MCF 10A (cell line): ENCODE results near the gene CYTH1. TPM values are rescaled to one million over a fixed set of nuclear protein-coding genes. Genes with fewer than 3 reads are reported as not detected.

Experiments used
- BruUV-seq: library from RNA; stranded (reverse); fragments of 400-500 nt; replicated peaks from 2 replicates; lab custom pipeline; 2021; lab: Mats Ljungman, UMichigan
- CTCF ChIA-PET: fragments of 300-600 bp; sonication (Branson Sonifier 250); formaldehyde crosslinking; extraction: SDS; loops from one replicate; lab custom pipeline; 2021; ENCODE audit warnings: antibody characterized with exemption, inconsistent platforms; lab: Yijun Ruan, JAX
- POLR2A ChIA-PET: fragments of 300-600, 350-650 bp; sonication (Branson Sonifier 250); formaldehyde crosslinking; extraction: SDS; loops from one replicate; lab custom pipeline; 2020; ENCODE audit warnings: antibody characterized with exemption, inconsistent platforms; lab: Yijun Ruan, JAX
- DNase-seq: peaks from one replicate; pipeline ENCODE4 v3.0.0-alpha.2; 2018; ENCODE audit not compliant: unreplicated experiment
- H3K27ac Mint-ChIP-seq: one replicate; pipeline ENCODE4 v1.8.0; 2022; ENCODE audit warnings: mild to moderate bottlenecking, low read depth, mixed read lengths; ENCODE audit not compliant: unreplicated experiment
- H3K27me3 Mint-ChIP-seq: one replicate; pipeline ENCODE4 v1.8.0; 2022; ENCODE audit warnings: mixed read lengths; ENCODE audit not compliant: insufficient read depth, unreplicated experiment
- H3K36me3 Mint-ChIP-seq: one replicate; pipeline ENCODE4 v1.8.0; 2022; ENCODE audit warnings: mild to moderate bottlenecking, moderate library complexity, mixed read lengths; ENCODE audit not compliant: insufficient read depth, unreplicated experiment
- H3K4me1 Mint-ChIP-seq: one replicate; pipeline ENCODE4 v1.8.0; 2022; ENCODE audit warnings: mixed read lengths; ENCODE audit not compliant: insufficient read depth, unreplicated experiment
- H3K4me3 Mint-ChIP-seq: one replicate; pipeline ENCODE4 v1.8.0; 2022; ENCODE audit warnings: mild to moderate bottlenecking, moderate library complexity, mixed read lengths; ENCODE audit not compliant: unreplicated experiment
- H3K9me3 Mint-ChIP-seq: one replicate; pipeline ENCODE4 v1.8.0; 2022; ENCODE audit warnings: mixed read lengths; ENCODE audit not compliant: unreplicated experiment
- CTCF ChIP-seq: fragments of 200-600 bp; IDR thresholded peaks from one replicate; pipeline ENCODE4 v1.8.0; 2022; ENCODE audit warnings: antibody characterized with exemption, mild to moderate bottlenecking; ENCODE audit not compliant: unreplicated experiment
- intact Hi-C: fragments of 100-400 bp; cut with micrococcal nuclease; formaldehyde crosslinking; loops from 2 replicates; pipeline ENCODE4 v1.14.1; 2022
- total RNA-seq: library from RNA; stranded (reverse); gene quantifications from 2 replicates; pipeline ENCODE4 v1.2.3, GENCODE V29; 2022

The CYTH1 gene
- total RNA-seq, 1 experiment from 2014 or later: 38.5 TPM

GRCh38 chr17:78793968-78794367, 11.9 kb upstream of the CYTH1 start:
- TF ChIP-seq CTCF: no peak
- H3K36me3 Mint-ChIP-seq: peaks cover 59% of the 10 kb centered on the region
- BruUV-seq: no TSS peak
- DNase-seq: no peak
- POLR2A ChIA-PET: interaction anchor here (0.5 to 0.6 kb wide), 2 partner anchors 187 to 1670 kb away, joined by 3 to 5 read pairs; no protein-coding TSS in a partner anchor
- peak overlapping the region; percentile 21 for H3K27ac Mint-ChIP-seq
- H3K4me3 Mint-ChIP-seq: no peak overlapping the region
- peaks cover 12% of the 10 kb centered on the region for H3K4me1 Mint-ChIP-seq
- intact Hi-C loops: no loop called here
- CTCF ChIA-PET: no interaction called here
- no peaks in the 10 kb centered on the region for H3K27me3 Mint-ChIP-seq
- no peaks in the 10 kb centered on the region for H3K9me3 Mint-ChIP-seq

GRCh38 chr17:78793415-78793814, 11.3 kb upstream of the CYTH1 start:
- Mint-ChIP-seq H3K27ac (peak overlapping the region; percentile 21), H3K4me3 (no peak overlapping the region), H3K36me3 (peaks cover 54% of the 10 kb centered on the region), H3K4me1 (peaks cover 8% of the 10 kb centered on the region), H3K27me3 (no peaks in the 10 kb centered on the region), H3K9me3 (no peaks in the 10 kb centered on the region)
- intact Hi-C loops: no loop called here
- POLR2A ChIA-PET: interaction anchor here (0.6 kb wide), 2 partner anchors 295 to 1669 kb away, joined by 3 read pairs; no protein-coding TSS in a partner anchor
- CTCF ChIA-PET: no interaction called here
- DNase-seq: no peak
- TF ChIP-seq CTCF: no peak
- BruUV-seq: no TSS peak

GRCh38 chr17:78791840-78792709, 10.0 kb upstream of the CYTH1 start:
- no peak for TF ChIP-seq CTCF
- H3K36me3 Mint-ChIP-seq: peaks cover 43% of the 10 kb centered on the region

GRCh38 chr17:78790552-78790951, 8.5 kb upstream of the CYTH1 start:
- Mint-ChIP-seq H3K27me3 (no peaks in the 10 kb centered on the region), H3K27ac (no peak overlapping the region), H3K9me3 (no peaks in the 10 kb centered on the region), H3K36me3 (peaks cover 27% of the 10 kb centered on the region), H3K4me3 (no peak overlapping the region), H3K4me1 (peaks cover 8% of the 10 kb centered on the region)
- ChIA-PET CTCF (interaction anchor here (0.7 kb wide), 1 partner anchor 139 kb away, joined by 3 read pairs; no protein-coding TSS in a partner anchor), POLR2A (interaction anchor here (0.7 to 2.5 kb wide), 4 partner anchors 14 to 380 kb away, joined by 3 to 5 read pairs (median 4); no protein-coding TSS in a partner anchor)
- BruUV-seq: no TSS peak
- no peak for TF ChIP-seq CTCF
- no peak for DNase-seq
- intact Hi-C loops: no loop called here

More at GRCh38 chr17:78791840-78792709, 10.0 kb upstream of the CYTH1 start:
- intact Hi-C loops: no loop called here
- Mint-ChIP-seq H3K27me3 (no peaks in the 10 kb centered on the region), H3K4me1 (peaks cover 8% of the 10 kb centered on the region), H3K9me3 (no peaks in the 10 kb centered on the region), H3K27ac (peak overlapping the region; percentile 1), H3K4me3 (no peak overlapping the region)
- no TSS peak for BruUV-seq
- POLR2A ChIA-PET: interaction anchor here (0.6 to 1.4 kb wide), 3 partner anchors 9 to 16 kb away, joined by 3 to 7 read pairs (median 3); no protein-coding TSS in a partner anchor
- DNase-seq: no peak
- CTCF ChIA-PET: no interaction called here
